Measurements from ENCODE around the gene INTS6L. TPM values are rescaled to one million over a fixed set of nuclear protein-coding genes. Genes with fewer than 3 reads are reported as not detected.

The INTS6L gene
- polyA plus RNA-seq, 1 donor from 2014 or later = 57.1 TPM

GRCh38 chrX:135480076-135480475 lies 40.4 kb upstream of the INTS6L start:
- no peak overlapping the region for H2AFZ ChIP-seq (ENCODE audit: low read depth, low read length)
- H4K20me1 ChIP-seq (ENCODE audit: insufficient read depth) = no peaks in the 10 kb centered on the region
- H3K9me3 ChIP-seq (ENCODE audit: low read length) = no peaks in the 10 kb centered on the region
- H3K36me3 ChIP-seq (ENCODE audit: insufficient read depth, low read length) = no peaks in the 10 kb centered on the region
- H3K79me2 ChIP-seq (replicated peaks; ENCODE audit: insufficient read depth, low read length) = no peaks in the 10 kb centered on the region
- TF ChIP-seq, protein P1, sequence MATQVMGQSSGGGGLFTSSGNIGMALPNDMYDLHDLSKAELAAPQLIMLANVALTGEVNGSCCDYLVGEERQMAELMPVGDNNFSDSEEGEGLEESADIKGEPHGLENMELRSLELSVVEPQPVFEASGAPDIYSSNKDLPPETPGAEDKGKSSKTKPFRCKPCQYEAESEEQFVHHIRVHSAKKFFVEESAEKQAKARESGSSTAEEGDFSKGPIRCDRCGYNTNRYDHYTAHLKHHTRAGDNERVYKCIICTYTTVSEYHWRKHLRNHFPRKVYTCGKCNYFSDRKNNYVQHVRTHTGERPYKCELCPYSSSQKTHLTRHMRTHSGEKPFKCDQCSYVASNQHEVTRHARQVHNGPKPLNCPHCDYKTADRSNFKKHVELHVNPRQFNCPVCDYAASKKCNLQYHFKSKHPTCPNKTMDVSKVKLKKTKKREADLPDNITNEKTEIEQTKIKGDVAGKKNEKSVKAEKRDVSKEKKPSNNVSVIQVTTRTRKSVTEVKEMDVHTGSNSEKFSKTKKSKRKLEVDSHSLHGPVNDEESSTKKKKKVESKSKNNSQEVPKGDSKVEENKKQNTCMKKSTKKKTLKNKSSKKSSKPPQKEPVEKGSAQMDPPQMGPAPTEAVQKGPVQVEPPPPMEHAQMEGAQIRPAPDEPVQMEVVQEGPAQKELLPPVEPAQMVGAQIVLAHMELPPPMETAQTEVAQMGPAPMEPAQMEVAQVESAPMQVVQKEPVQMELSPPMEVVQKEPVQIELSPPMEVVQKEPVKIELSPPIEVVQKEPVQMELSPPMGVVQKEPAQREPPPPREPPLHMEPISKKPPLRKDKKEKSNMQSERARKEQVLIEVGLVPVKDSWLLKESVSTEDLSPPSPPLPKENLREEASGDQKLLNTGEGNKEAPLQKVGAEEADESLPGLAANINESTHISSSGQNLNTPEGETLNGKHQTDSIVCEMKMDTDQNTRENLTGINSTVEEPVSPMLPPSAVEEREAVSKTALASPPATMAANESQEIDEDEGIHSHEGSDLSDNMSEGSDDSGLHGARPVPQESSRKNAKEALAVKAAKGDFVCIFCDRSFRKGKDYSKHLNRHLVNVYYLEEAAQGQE (IDR thresholded peaks at IDR 0.05; ENCODE audit: borderline replicate concordance) = no peak
- TF ChIP-seq SMC3 (conservative IDR thresholded peaks at IDR 0.05; ENCODE audit: poor library complexity) = no peak
- no peak for TF ChIP-seq RAD21 (conservative IDR thresholded peaks at IDR 0.05)
- TF ChIP-seq, protein P2, sequence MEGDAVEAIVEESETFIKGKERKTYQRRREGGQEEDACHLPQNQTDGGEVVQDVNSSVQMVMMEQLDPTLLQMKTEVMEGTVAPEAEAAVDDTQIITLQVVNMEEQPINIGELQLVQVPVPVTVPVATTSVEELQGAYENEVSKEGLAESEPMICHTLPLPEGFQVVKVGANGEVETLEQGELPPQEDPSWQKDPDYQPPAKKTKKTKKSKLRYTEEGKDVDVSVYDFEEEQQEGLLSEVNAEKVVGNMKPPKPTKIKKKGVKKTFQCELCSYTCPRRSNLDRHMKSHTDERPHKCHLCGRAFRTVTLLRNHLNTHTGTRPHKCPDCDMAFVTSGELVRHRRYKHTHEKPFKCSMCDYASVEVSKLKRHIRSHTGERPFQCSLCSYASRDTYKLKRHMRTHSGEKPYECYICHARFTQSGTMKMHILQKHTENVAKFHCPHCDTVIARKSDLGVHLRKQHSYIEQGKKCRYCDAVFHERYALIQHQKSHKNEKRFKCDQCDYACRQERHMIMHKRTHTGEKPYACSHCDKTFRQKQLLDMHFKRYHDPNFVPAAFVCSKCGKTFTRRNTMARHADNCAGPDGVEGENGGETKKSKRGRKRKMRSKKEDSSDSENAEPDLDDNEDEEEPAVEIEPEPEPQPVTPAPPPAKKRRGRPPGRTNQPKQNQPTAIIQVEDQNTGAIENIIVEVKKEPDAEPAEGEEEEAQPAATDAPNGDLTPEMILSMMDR (IDR thresholded peaks at IDR 0.05; ENCODE audit: poor library complexity, severe bottlenecking) = no peak
- no peak for TF ChIP-seq TAF1 (IDR thresholded peaks at IDR 0.05; ENCODE audit: low read depth)
- TF ChIP-seq MXI1 (conservative IDR thresholded peaks at IDR 0.05; ENCODE audit: poor library complexity, severe bottlenecking) = no peak
- TF ChIP-seq POLR2AphosphoS5 (IDR thresholded peaks at IDR 0.05) = no peak
- TF ChIP-seq EP300 (conservative IDR thresholded peaks at IDR 0.05; ENCODE audit: poor library complexity, severe bottlenecking) = no peak
- no peak for TF ChIP-seq EZH2 (IDR thresholded peaks at IDR 0.05; ENCODE audit: borderline replicate concordance, insufficient read depth, low read length, poor library complexity, severe bottlenecking)
- no peaks in the 10 kb centered on the region for H3F3A ChIP-seq (ENCODE audit: insufficient read depth, low read length, poor library complexity, severe bottlenecking)
- H3K27ac ChIP-seq (ENCODE audit: low read length) = no peak overlapping the region
- no peak overlapping the region for H3K4me3 ChIP-seq (ENCODE audit: low read length)
- H3K4me2 ChIP-seq (ENCODE audit: low read length) = no peak overlapping the region
- H3K9ac ChIP-seq (ENCODE audit: low read length) = no peak overlapping the region
- H3K9me2 ChIP-seq (ENCODE audit: insufficient read depth, low read length) = no peaks in the 10 kb centered on the region
- H3K27me3 ChIP-seq (ENCODE audit: insufficient read depth, low read depth, low read length) = no peaks in the 10 kb centered on the region

- H3K27ac ChIP-seq (ENCODE audit: low read length) = no peak overlapping the region
- H3F3A ChIP-seq (ENCODE audit: insufficient read depth, low read length, poor library complexity, severe bottlenecking) = no peaks in the 10 kb centered on the region
- H3K9ac ChIP-seq (ENCODE audit: low read length) = no peak overlapping the region
- no peaks in the 10 kb centered on the region for H3K9me3 ChIP-seq (ENCODE audit: low read length)
- no peak for TF ChIP-seq TAF1 (IDR thresholded peaks at IDR 0.05; ENCODE audit: low read depth)
- TF ChIP-seq EP300 (conservative IDR thresholded peaks at IDR 0.05; ENCODE audit: poor library complexity, severe bottlenecking) = no peak
- no peak for TF ChIP-seq EZH2 (IDR thresholded peaks at IDR 0.05; ENCODE audit: borderline replicate concordance, insufficient read depth, low read length, poor library complexity, severe bottlenecking)
- TF ChIP-seq RAD21 (conservative IDR thresholded peaks at IDR 0.05) = no peak
- TF ChIP-seq, protein P2 (IDR thresholded peaks at IDR 0.05; ENCODE audit: poor library complexity, severe bottlenecking) = no peak
- TF ChIP-seq POLR2AphosphoS5 (IDR thresholded peaks at IDR 0.05) = no peak
- TF ChIP-seq, protein P1 (IDR thresholded peaks at IDR 0.05; ENCODE audit: borderline replicate concordance) = no peak
- TF ChIP-seq SMC3 (conservative IDR thresholded peaks at IDR 0.05; ENCODE audit: poor library complexity) = no peak
- TF ChIP-seq MXI1 (conservative IDR thresholded peaks at IDR 0.05; ENCODE audit: poor library complexity, severe bottlenecking) = no peak
- no peaks in the 10 kb centered on the region for H3K27me3 ChIP-seq (ENCODE audit: insufficient read depth, low read depth, low read length)
- no peak overlapping the region for H3K4me2 ChIP-seq (ENCODE audit: low read length)
- no peaks in the 10 kb centered on the region for H4K20me1 ChIP-seq (ENCODE audit: insufficient read depth)
- H3K9me2 ChIP-seq (ENCODE audit: insufficient read depth, low read length) = no peaks in the 10 kb centered on the region
- H2AFZ ChIP-seq (ENCODE audit: low read depth, low read length) = no peak overlapping the region
- no peaks in the 10 kb centered on the region for H3K79me2 ChIP-seq (replicated peaks; ENCODE audit: insufficient read depth, low read length)
- no peak overlapping the region for H3K4me3 ChIP-seq (ENCODE audit: low read length)
- H3K36me3 ChIP-seq (ENCODE audit: insufficient read depth, low read length) = no peaks in the 10 kb centered on the region
Measured at GRCh38 chrX:135481696-135482179, 38.7 kb upstream of the INTS6L start.

Measured in neural cell (in vitro differentiated cells).